GF-D8 (cell line): ENCODE measurements around the gene HINT2.
A peak's percentile ranks its signal among the peaks of the same experiment; 100 is the strongest.

Experiments used
- DNase-seq: peaks from one replicate; lab custom pipeline; 2025; lab: John Stamatoyannopoulos, UW

The HINT2 gene

GRCh38 chr9:35840881-35841644 is 26.2 kb upstream of the HINT2 start:
- DNase-seq, result no peak

- DNase-seq, result no peak
These were observed 25.1 kb upstream of the HINT2 start for GRCh38 chr9:35839926-35840325.

- DNase-seq, result no peak
These were observed 21.8 kb upstream of the HINT2 start for GRCh38 chr9:35836595-35836994.

GRCh38 chr9:35835766-35836165 is 20.9 kb upstream of the HINT2 start:
- DNase-seq, result peak; percentile 16

GRCh38 chr9:35835216-35835632 is 20.4 kb upstream of the HINT2 start:
- no peak for DNase-seq

GRCh38 chr9:35834260-35835215 is 19.7 kb upstream of the HINT2 start:
- DNase-seq, result no peak

- DNase-seq, result no peak
These were observed 18.0 kb upstream of the HINT2 start for GRCh38 chr9:35832814-35833213.

- DNase-seq, result no peak
These were observed 16.2 kb upstream of the HINT2 start for GRCh38 chr9:35831040-35831439.

- no peak for DNase-seq
These were observed 14.9 kb upstream of the HINT2 start for GRCh38 chr9:35829764-35830096.

GRCh38 chr9:35829084-35829763 is 14.4 kb upstream of the HINT2 start, which contains the start of gene TMEM8B:
Gene TMEM8B (plus strand): TSS chr9:35829228. CDS start chr9:35829448, 220 bp downstream.
- no peak for DNase-seq

- DNase-seq, result no peak
These were observed 13.9 kb upstream of the HINT2 start, which contains the start of gene FAM221B for GRCh38 chr9:35828716-35829083. Gene FAM221B (minus strand): TSS chr9:35828732. CDS start chr9:35826161, 2,571 bp downstream.

GRCh38 chr9:35827486-35827885 is 12.6 kb upstream of the HINT2 start:
- no peak for DNase-seq

GRCh38 chr9:35826071-35826701 is 11.3 kb upstream of the HINT2 start:
- peak; percentile 24 for DNase-seq

- no peak for DNase-seq
These were observed 8.1 kb upstream of the HINT2 start for GRCh38 chr9:35822926-35823325.

- DNase-seq, result no peak
These were observed 5.2 kb upstream of the HINT2 start for GRCh38 chr9:35820076-35820475.

- no peak for DNase-seq
These were observed 3.5 kb upstream of the HINT2 start for GRCh38 chr9:35818341-35818740.

- no peak for DNase-seq
These were observed 1.9 kb upstream of the HINT2 start for GRCh38 chr9:35816708-35817107.

GRCh38 chr9:35814106-35814840 is 569 bp downstream of the HINT2 start:
- DNase-seq, result peak; percentile 55

- no peak for DNase-seq
These were observed 1.3 kb downstream of the HINT2 start for GRCh38 chr9:35813434-35814105.

GRCh38 chr9:35812025-35812602 is 2.7 kb downstream of the HINT2 start, which contains the start of gene SPAG8:
Gene SPAG8 (minus strand): TSS chr9:35812262. CDS start chr9:35812147, 115 bp downstream.
- peak; percentile 95 for DNase-seq
